GM10847 (cell line): ENCODE results near the gene SLC25A47.

Experiments
- POLR2A ChIP-seq: IDR thresholded peaks from 2 replicates; pipeline ENCODE4 v1.6.1; 2011; ENCODE audit not compliant: insufficient read length; ENCODE audit errors: extremely low read depth

The SLC25A47 gene

DNA sequence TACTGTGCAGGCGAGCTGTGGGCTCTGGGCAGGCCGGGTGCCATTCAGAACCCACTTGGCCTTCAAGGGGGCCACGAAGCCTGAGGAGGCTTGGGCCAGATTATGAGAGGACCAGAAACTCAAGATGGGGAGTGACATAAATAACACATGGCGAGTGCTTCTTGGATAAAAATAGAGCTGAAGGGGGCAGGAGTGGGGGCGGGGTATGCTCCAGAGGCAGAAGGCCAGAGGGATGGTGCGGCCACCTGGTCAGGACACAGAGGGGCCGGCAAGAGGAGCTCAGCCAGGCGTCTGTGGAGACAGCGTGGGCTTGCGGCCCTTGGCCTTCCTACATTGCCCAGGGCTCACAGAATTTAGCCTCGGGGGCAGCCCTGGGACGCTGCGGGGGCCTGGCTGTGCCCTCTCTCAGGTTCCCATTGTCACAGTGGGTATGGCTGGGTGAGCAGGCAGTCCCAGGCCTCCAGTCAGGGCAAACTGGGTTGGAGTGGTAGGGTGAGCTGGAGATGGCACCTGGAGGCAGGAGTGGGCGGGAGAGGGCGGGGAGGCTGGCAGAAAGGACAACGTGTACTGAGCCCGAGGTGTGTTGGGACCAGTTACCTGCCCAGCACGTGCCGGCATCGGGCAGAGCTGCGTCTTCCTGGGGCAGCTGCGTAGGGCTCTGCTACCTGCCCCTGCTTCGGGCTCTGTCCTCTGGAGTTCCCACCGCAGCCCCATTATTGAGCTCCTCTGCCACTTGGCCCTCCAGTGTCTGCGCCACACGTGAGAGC is 9.5 kb upstream of the SLC25A47 start:
- no peak for TF ChIP-seq POLR2A

DNA sequence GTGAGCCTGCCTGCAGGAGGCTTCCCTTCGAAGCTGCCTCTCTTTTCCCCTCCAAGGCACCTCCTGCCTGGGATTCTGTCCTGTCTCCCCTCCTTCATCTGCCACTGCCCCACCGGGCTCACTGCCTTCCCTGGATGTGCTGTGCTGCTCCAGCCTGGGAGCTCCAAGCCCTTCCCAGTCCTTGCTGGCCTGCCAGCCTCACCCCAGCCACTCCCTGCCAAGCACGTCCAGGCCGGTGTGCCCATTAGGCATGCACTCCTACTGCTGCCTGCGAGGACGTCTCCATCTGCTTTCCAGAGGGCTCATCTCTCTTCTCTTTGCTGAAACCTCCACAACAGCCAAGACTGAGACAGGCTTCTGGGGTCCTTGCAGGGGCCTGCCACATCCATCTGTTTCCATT is 8.4 kb upstream of the SLC25A47 start:
- no peak for TF ChIP-seq POLR2A

DNA sequence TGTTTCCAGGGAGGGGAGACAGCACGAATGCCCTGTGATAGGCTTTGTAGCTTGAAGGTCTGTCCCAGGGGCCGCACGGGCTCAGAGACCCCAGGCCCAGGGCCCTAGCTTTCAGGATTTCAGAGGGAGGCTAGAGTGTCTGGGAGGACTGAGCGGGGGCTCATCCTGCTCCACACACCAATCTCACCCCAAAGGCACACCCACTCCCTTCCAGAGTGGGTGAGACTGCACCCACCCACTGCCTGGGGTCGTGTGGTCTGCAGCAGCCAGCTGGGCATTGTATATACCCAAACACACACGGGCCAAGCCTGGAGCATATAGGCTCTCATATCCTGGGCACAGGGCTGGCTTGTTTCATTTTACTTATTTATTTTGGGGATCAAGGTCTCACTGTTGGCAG is 5.8 kb upstream of the SLC25A47 start:
- no peak for TF ChIP-seq POLR2A

DNA sequence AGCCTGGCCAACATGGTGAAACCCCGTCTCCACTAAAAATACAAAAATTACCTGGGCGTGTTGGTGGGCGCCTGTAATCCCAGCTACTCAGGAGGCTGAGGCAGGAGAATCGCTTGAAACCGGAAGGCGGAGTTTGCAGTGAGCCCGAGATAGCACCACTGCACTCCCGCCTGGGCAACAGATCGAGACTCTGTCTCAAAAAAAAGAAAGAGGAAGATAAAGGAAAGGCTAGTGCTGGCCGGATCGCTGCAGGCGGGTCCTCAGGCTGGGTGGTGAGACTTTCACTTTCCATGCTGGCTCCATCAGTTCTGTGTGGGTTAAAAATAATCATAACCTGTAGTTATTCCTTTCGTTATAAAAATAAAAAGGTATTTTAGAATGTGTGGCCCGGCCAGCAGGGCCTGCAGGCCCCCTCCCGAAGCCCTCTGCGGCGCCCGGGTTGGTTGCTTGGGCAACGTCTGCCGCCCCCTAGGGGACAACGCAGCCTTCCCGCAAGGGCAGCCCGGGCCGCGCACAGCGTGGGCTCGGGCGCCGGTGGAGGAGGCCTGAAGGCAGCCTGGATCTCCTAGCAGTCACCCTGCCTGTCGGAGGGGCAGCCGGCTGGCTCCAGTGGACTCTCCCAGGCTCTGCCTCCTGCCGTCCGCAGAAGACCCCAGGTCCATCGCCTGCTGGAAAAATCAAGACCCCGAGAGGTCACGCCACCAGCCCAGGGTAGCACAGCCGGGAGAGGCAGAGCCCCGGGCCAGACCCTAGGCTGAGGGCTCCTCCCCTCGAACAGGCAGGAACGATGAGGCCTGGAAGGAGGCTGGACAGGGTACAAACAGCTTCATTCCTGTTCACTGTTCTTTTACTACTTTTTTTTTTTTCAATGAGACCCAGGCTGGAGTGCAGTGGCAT is 5.0 kb upstream of the SLC25A47 start:
- TF ChIP-seq POLR2A, result no peak

DNA sequence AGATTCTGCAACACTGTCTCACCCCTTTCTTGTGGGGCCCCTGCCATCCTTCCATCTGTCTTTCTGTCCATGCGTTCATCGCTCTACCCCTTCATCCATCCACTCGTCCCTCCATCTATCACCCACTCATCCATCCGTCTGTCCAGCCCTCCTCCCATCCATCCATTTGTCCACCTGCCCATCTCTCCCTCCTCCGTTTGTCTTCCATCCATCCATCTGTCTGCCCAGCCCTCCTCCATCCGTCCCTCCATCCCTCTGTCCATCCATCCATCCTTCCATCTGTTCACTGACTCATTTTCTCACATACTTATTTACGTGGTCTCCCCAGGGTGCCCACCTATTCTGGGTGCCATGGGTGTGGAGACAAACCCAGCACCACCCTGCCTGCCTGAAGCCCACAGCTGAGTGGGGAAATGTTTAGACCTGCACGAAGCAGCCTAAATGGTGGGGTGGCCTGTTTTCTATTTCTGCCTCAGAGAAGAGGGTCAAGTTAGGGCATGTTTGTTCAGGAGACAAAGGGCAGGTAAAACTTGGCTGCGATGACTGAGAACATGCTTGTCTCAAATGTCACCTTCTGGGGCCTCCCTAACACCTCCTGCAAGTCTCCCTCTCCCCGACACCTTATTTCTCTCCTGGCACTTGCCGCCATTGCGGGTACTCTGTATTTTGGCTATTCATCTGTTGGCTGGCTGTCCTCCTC is 2.8 kb upstream of the SLC25A47 start:
- TF ChIP-seq POLR2A, result no peak

GRCh38 chr14:100321473-100322137 is 1.5 kb upstream of the SLC25A47 start:
- no peak for TF ChIP-seq POLR2A

- TF ChIP-seq POLR2A, result no peak
Measured at GRCh38 chr14:100322138-100322957, 791 bp upstream of the SLC25A47 start.

DNA sequence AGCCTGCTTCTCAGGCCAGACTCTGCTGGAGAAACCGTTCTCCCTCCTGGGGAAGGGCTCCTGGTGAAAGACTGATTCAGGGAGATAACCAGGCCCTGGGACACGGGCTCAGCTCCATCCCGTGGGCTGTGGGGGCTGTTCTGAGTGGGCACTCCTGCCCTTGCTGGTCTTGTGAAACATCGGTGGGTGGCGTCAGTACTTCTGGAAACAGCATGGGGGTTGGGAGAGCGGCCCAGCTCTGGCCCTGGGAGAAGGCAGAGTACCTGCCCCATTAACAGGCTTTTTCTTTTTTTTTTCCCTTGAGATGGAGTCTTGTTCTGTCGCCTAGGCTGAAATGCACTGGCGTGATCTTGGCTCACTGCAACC is 786 bp downstream of the SLC25A47 start:
- TF ChIP-seq POLR2A, result no peak

GRCh38 chr14:100325231-100325632 is 2.1 kb downstream of the SLC25A47 start:
- no peak for TF ChIP-seq POLR2A

DNA sequence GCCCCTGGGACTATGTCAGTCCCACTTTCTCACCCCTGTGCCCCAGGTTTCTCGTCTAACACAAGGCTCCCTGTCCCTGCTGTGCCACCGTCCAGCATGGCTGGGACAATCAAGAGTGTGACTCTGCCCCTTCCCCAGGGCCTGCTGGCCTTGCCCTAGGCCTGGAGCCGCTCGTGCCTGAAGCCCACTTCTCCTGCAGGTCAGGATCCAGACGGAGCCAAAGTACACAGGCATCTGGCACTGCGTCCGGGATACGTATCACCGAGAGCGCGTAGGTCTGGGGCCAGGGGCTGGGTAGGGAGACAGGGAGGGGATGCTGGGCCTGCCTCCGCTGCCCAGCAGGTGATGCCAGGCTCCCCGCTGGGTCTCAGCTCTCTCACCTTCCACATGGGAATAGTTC is 2.8 kb downstream of the SLC25A47 start:
- TF ChIP-seq POLR2A, result no peak

DNA sequence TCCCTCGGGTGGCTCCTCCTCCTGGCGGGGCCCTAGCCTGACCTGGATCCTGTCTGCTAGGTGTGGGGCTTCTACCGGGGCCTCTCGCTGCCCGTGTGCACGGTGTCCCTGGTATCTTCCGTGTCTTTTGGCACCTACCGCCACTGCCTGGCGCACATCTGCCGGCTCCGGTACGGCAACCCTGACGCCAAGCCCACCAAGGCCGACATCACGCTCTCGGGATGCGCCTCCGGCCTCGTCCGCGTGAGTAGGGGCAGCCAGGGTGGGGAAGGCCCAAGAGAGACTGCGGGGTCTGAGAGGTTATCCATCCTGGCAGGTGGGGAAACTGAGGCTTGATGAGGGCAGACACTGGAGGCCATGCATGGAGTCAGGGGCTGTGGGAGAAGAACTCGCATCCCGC is 4.0 kb downstream of the SLC25A47 start:
- TF ChIP-seq POLR2A, result no peak

- TF ChIP-seq POLR2A, result no peak
Measured at GRCh38 chr14:100328495-100329163, 5.5 kb downstream of the SLC25A47 start.

DNA sequence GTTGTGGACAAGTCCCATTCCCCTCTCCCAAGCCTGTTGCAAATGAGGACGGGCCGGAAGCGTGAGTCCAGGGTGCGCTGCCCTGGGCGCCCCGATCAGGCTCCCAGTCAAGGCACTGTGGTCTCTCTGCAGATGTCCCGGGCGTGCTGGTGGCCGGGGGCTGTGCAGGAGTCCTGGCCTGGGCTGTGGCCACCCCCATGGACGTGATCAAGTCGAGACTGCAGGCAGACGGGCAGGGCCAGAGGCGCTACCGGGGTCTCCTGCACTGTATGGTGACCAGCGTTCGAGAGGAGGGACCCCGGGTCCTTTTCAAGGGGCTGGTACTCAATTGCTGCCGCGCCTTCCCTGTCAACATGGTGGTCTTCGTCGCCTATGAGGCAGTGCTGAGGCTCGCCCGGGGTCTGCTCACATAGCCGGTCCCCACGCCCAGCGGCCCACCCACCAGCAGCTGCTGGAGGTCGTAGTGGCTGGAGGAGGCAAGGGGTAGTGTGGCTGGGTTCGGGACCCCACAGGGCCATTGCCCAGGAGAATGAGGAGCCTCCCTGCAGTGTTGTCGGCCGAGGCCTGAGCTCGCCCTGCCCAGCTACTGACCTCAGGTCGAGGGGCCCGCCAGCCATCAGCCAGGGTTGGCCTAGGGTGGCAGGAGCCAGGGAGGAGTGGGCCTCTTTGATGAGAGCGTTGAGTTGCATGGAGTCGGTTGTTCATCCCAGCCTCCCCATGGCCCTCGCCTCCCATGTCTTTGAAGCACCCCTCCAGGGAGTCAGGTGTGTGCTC is 6.3 kb downstream of the SLC25A47 start:
- no peak for TF ChIP-seq POLR2A
